ENCODE results near the gene CNN2.

CNN2 gene

DNA sequence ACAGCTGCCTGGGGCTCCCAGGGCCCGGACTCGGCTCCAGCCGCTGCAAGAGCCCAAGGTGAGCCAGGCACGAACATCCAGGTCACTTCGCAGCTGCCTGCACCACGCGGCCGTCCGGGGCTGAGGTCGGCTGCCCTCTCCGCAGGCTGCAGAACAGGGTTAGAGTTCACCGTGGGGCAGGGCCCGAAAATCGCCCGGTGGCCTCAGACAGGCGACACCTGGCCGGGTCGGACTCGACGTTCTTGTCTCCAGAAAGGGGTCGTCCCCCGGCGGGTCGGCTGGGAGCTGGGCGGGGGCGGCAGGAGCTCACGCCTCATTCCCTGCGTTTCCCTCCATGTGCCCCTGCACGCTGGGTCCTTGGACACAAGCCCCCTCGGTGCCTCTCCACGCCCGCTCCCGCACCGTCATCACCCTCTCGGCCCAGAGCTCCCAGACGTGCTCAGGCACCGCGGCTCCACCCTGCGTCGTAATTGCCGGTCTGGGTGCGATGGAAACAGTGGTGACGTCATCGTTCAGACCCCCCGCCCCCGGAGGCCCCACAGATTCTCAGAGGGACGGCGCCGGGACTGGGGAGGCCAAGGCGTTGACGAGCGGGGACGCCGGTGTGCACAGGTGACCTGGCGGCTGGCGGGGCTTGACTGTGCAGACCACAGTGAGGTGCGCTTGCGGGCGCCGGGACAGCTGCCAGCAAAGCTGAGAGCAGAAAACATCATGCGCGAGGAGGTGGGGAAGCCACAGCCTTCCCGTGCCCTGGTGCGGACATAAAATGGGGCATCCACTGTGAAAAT, 30.2 kb upstream of the CNN2 start:
- DNase-seq = peak; percentile 5

DNA sequence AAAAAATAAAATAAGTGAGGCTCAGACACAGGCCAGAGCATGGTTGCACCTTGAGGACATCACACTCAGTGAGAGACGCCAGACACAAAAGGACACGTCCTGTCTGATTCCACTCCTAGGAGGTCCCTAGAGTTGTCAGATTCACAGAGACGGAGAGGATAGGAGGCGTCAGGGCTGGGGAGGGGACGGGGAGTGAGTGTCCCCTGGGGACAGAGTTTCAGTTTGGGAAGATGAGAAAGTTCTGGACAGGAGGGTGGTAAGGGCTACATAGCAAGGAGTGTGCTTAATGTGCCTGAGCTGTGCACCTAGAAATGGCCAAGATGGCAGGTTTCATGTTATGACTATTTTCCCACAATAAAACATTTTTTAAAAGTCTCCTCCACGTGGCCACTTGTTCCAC, 28.3 kb upstream of the CNN2 start:
- no peak for DNase-seq

DNA sequence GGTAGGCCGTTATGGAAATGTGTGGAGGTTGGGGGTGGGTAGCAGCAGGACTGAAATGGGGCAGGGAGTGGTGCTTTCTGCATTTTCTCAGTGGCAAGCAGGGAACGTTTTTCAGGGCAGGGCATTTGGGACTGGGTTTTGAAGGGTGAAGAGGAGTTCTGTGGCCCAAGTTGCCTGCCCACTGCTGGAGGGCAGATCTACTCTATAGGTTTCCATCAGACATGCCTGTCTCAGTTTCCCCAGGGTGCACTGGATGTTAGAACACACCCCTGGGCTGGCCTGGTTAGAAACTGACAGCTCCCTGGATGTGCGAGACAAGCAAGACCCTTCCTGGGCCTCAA, 27.1 kb upstream of the CNN2 start:
- DNase-seq = no peak

DNA sequence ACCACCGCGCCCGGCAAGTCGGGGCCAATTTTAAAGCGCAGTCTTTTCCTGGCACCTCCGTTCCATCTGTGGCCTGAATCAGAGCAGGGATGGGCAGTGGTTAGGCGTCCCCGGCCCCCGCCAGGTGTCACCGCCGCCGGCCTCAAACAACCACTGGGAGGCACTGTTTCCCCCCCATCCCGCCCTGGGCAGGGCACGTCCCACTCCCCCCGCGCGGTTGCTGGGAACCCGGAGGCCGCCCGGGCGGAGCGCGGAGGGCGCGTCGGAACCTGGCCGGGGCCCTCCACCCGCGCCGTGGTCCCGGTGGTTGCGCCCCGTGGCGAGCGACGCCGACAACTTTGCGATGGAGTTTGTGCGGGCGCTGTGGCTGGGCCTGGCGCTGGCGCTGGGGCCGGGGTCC, 26.3 kb upstream of the CNN2 start, which contains the start of gene GRIN3B:
TSS of gene GRIN3B (plus strand) at position 325 of the 400 bp plus-strand sequence. CDS start at position 344, 19 bp downstream.
- DNase-seq = peak; percentile 15

DNA sequence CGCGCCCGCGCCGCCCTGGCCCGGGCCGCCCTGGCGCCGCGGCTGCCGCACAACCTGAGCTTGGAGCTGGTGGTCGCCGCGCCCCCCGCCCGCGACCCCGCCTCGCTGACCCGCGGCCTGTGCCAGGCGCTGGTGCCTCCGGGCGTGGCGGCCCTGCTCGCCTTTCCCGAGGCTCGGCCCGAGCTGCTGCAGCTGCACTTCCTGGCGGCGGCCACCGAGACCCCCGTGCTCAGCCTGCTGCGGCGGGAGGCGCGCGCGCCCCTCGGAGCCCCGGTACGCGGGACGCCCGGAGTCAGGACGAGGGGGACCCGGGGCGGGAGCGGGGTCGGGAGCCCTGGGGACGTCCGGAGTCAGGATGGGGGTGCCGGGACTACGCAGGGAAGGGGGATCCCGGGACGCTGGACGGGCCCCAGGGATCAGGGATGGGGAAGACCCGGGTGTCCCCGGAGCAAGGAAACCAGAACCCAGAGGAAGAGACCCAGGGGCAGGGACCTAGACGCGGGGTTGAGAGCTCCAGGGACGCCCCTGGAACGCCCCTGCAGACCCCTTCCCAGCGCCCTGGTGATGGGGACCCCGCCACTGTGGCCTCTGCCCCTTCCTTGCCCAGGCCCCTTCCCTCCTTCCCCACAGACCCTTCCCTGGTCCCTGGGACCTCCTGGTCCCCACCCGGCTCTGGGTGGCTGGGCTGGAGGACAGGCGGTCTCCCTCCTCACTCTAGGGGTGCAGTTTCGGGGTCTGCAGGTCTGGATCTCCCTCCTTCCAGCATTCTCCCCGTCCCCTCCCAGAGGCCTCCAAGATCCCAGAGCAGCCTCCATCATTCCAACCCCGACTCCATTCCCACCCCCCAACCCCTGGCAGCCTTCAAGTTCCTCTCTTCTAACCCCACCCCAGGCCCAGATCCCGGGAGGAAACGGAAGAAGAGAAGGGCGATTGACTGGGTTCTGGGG, 25.5 kb upstream of the CNN2 start:
- DNase-seq = no peak

DNA sequence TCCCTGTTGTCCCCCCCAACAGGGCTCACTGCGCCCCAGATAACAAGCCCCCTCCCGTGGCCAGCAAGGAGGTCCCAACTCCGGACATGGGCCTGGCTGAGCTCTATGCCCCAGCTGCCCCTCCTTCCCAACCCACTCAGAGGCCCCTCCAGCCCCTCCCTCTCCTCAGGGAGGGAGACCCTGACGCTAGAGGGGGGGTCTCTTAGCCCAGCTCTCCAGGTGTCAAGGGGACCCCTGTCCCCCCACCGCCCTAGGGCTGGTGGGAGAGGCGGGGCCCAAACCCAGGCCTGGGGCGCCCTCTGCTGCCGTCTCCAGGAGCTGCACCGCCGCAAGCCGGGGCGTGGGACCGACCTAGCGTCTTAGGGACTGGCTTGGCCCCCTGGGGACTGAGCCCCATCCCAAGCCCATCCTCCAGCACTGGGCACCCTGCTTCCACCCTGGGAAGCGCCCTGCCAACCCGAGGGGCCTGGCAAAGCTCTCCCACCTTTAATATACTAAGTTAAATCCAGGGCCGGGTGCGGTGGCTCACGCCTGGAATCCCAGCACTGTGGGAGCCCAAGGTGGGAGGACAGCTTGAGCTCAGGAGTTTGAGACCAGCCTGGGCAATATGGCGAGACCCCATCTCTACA, 24.8 kb upstream of the CNN2 start:
- DNase-seq = peak; percentile 40

DNA sequence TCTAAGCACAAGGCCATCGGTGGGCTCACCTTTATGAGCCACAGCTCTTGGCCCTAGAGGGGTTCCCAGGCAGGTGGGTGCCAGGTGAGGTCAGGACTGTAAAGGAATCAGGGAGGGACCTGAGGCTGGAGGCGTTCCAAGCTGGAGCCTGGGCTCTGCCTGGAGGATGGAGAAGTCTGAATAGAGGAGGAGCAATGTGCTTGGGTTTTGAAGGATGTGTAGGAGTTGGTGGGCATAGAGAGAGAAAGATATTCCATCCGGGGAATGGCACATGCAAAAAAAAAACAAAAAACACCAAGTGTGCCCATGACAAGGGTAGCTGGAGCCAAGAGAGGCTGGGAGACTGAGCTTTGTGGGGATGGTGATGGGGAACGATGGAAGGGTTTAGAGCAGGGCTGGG, 23.8 kb upstream of the CNN2 start:
- no peak for DNase-seq

DNA sequence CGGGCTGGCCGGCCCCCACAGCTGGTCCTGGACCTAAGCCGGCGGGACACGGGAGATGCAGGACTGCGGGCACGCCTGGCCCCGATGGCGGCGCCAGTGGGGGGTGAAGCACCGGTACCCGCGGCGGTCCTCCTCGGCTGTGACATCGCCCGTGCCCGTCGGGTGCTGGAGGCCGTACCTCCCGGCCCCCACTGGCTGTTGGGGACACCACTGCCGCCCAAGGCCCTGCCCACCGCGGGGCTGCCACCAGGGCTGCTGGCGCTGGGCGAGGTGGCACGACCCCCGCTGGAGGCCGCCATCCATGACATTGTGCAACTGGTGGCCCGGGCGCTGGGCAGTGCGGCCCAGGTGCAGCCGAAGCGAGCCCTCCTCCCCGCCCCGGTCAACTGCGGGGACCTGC, 23.1 kb upstream of the CNN2 start:
- no peak for DNase-seq

DNA sequence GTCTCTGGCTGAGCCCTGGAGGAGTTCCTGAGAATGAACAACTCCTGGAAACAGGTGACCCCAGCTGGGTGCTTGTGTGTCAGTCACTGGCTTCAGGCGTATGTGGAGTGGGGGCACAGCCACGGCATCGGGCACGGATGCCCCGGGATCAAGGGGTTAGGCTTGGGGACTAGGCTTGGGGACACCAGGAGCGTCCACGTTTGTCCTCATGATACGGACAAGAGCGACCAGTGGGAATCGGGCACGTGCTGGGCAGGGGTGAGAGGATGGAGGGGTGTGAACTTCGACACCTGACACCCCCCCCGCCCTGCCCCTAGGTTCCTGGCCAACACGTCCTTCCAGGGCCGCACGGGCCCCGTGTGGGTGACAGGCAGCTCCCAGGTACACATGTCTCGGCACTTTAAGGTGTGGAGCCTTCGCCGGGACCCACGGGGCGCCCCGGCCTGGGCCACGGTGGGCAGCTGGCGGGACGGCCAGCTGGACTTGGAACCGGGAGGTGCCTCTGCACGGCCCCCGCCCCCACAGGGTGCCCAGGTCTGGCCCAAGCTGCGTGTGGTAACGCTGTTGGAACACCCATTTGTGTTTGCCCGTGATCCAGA, 22.1 kb upstream of the CNN2 start:
- no peak for DNase-seq

DNA sequence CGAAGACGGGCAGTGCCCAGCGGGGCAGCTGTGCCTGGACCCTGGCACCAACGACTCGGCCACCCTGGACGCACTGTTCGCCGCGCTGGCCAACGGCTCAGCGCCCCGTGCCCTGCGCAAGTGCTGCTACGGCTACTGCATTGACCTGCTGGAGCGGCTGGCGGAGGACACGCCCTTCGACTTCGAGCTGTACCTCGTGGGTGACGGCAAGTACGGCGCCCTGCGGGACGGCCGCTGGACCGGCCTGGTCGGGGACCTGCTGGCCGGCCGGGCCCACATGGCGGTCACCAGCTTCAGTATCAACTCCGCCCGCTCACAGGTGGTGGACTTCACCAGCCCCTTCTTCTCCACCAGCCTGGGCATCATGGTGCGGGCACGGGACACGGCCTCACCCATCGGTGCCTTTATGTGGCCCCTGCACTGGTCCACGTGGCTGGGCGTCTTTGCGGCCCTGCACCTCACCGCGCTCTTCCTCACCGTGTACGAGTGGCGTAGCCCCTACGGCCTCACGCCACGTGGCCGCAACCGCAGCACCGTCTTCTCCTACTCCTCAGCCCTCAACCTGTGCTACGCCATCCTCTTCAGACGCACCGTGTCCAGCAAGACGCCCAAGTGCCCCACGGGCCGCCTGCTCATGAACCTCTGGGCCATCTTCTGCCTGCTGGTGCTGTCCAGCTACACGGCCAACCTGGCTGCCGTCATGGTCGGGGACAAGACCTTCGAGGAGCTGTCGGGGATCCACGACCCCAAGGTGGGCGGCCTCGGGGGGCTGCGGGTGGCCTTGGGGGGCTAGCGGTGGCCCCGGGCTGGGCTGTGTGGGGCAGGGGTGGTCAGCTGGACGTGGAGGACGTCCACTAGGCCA, 21.4 kb upstream of the CNN2 start:
- DNase-seq = no peak

DNA sequence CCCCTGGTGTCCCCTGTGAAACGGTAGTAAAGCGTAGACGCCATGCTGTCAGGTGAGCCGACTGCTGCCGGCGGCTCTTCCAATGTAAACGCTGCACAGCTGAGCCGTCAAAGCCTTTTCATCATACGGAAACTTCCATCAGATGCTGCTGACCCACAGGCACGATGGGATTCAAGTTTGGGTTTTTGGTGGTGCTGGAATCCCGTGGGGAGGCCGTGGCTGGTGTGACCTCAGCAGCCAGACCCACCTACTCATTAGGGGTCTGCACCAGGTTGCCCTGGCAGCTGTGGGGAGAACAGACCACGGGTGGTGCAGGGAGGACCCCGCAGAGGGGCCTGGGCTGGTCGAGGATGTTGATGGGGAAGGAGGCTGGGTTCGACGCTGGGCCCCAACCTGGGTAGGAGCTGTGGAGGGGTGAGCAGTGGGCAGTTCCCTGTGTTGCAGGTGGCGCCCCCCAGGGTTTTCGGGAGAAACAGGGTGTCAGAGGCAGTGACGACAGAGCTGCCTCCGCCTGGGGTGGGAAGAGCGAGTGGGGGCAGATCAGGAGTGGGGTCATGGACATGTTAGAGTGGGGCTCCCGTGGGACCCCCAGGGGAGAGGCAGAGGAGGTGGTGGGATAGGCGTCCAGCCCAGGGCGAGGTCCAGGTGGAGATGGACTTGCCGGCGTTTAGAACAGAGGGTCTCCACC, 19.6 kb upstream of the CNN2 start:
- no peak for DNase-seq

DNA sequence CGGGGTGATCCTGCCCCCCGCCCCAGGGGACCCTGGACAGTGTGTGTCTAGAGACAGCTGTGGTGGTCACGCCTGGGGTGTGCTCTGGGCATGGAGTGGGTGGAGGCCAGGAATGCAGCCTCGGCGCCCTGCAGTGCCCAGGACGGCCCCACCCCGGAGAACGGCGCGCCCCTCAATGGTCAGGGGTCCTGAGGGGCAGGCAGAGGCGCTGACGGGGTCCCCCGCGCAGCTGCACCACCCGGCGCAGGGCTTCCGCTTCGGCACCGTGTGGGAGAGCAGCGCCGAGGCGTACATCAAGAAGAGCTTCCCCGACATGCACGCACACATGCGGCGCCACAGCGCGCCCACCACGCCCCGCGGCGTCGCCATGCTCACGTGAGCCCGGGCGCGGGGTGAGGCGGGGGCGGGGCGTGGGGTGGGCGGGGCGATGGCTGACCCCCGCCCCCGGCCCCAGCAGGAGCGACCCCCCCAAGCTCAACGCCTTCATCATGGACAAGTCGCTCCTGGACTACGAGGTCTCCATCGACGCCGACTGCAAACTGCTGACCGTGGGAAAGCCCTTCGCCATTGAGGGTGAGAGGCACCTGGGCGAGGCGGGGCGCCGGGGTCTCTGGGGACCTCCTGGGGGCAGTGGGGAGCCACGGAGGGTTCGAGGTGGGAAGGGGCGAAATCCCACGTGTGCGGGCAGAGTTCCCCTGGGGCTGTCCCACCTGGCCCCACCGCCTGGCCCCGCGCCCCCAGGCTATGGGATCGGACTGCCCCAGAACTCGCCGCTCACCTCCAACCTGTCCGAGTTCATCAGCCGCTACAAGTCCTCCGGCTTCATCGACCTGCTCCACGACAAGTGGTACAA, 18.8 kb upstream of the CNN2 start:
- no peak for DNase-seq

DNA sequence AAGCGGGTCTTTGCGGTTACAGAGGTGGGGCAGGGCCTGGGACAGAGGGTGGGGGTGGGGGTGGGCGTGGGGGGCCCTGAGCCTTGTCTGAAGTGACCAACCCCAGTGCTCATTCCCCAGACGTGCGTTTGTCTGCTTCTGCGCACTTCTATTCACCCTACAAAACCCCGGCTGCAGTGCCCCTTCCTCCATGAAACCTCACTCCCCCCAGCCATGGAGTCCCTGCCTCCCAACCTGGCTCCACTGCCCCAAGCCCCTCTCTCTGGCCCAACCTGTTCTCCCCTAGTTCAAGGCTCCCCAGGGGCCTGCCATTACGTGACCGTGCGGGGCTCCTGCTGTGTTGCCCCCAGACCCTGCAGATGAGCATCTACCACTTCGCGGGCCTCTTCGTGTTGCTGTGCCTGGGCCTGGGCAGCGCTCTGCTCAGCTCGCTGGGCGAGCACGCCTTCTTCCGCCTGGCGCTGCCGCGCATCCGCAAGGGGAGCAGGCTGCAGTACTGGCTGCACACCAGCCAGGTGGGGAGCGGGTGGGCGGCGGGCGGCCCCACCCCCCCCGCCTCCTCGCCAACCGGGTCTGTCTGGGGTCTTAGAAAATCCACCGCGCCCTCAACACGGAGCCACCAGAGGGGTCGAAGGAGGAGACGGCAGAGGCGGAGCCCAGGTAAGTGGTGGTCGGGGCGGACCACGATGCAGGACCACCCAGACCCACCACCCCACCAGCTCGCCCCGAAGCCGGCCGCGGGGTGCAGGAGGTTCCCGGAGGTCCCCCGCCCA, 18.0 kb upstream of the CNN2 start:
- DNase-seq = no peak

DNA sequence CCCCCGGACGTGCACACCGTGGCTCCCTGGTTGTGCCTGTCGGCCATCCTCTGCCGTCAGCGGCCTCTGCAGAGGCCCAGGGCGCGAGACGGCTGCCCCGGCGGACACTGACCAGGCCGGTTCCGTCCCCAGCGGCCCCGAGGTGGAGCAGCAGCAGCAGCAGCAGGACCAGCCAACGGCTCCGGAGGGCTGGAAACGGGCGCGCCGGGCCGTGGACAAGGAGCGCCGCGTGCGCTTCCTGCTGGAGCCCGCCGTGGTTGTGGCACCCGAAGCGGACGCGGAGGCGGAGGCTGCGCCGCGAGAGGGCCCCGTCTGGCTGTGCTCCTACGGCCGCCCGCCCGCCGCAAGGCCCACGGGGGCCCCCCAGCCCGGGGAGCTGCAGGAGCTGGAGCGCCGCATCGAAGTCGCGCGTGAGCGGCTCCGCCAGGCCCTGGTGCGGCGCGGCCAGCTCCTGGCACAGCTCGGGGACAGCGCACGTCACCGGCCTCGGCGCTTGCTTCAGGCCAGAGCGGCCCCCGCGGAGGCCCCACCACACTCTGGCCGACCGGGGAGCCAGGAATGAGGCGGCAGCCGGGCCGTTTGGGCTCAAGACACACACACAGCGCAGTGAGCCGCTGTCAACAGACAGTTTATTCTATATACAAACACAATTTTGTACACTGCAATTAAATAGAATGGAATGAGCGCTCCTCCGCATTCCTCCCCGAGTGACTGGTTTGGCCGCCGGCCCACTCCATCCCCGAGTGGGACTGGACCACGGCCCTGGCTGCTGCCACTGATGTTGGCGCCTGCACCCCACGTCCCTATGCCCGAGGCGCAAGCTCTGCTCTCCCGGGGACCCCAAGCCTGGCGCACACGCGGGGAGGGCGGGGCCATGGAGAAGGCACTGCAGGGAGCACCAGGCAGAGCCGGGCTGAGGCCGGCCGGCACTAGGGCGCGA, 17.1 kb upstream of the CNN2 start:
- DNase-seq = no peak

DNA sequence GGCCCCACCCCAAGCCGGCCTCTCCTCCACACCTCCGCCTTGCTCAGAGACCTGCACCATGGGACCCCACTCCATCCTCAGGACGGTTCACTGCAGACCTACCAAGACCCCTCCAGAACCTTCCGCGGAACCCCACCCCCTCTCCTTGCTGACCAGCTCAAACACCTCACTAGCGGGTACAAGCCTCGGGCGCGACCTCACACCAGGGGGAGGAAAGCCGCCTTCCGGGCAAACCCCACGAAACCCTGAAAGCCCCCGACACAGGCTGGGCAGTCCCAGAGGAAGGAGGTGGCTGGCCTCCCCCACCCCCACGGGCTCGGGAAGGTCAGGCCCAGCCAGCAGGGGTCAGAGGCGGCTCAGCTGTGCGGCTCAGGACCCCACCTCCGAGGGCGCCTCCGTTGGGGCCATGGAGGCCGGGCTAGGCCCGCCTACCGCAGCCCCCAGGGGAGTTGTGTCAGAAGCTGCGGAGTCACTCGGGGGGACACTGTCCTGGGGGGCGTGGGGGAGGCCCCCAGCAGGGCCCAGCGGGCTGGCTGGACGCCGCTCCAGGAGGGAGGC, 16.3 kb upstream of the CNN2 start:
- no peak for DNase-seq

DNA sequence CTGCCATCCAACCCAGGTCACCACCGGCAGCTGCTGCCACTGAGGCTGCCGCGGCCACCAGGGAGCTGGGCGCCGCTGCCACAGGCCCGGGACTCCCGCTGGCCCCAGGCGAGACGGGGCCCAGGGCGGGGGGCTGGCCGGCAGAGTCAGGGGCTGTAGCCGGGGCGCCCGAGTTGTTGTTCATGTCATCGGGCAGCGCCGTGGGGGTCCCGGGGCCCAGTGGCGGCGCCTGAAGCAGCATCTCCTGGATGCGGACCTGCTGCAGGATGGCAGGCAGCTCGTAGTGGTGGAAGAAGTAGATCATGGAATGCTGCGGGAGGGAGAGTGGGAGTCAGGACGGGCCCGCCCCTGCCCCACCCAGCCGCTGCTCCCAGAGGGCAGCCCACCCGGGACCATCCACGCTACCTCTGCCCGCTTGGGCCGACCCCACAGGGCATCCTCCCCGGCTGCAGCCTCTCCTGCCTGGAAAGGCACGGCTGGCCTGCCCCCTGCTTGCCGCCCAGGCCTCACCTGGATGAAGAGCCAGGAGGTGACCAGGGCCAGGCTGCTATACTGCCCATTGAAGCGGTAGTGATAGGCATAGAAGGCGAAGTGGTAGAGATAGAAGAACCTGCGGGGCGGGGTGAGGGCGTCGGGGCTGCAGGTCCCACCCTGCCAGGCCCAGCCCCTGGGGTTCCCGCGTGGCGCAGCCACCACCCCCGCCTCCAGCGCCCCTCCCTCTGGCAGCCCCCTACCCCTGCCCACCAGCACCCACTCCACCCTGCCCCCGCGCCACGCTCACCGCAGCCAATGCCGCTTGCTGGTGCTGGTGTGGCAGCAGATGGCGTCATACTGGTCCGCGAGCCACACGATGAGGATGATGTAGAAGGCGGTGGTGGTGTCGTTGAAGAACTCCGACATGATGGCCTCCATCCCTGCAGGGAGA, 15.6 kb upstream of the CNN2 start:
- DNase-seq = no peak

DNA sequence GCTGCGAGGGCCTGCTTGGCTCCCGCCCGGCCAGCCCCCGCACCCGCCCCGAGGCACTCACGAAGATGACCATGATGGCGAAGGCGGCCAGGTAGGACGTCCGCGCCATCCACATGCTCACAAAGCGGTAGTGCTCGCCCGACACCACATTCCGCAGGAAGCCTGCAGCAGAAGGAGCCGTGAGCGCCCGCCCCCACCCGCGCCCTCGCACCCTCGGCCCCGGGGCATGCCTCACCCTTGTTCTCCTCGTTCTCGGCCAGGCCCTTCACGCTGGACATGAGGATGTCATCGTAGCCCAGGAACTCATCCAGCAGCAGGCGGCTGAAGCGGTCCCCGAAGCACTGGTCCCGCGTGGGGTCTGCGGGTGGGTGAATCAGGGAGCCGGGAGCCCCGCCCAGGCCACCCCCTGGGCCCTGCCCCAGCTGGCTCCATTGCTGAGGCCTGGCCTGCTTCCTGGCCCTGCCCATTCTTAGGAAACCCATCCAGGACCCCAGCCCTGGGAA, 14.5 kb upstream of the CNN2 start:
- no peak for DNase-seq

All from KG1 (cell line).